ENCODE data around the gene ESPN.
A peak's percentile ranks its signal among the peaks of the same experiment; 100 is the strongest.
"Not testable (repeated sequence)": the region's sequence is repeated elsewhere in the genome, so short reads cannot be mapped to it uniquely, and the experiment has no call there.

ESPN gene

DNA sequence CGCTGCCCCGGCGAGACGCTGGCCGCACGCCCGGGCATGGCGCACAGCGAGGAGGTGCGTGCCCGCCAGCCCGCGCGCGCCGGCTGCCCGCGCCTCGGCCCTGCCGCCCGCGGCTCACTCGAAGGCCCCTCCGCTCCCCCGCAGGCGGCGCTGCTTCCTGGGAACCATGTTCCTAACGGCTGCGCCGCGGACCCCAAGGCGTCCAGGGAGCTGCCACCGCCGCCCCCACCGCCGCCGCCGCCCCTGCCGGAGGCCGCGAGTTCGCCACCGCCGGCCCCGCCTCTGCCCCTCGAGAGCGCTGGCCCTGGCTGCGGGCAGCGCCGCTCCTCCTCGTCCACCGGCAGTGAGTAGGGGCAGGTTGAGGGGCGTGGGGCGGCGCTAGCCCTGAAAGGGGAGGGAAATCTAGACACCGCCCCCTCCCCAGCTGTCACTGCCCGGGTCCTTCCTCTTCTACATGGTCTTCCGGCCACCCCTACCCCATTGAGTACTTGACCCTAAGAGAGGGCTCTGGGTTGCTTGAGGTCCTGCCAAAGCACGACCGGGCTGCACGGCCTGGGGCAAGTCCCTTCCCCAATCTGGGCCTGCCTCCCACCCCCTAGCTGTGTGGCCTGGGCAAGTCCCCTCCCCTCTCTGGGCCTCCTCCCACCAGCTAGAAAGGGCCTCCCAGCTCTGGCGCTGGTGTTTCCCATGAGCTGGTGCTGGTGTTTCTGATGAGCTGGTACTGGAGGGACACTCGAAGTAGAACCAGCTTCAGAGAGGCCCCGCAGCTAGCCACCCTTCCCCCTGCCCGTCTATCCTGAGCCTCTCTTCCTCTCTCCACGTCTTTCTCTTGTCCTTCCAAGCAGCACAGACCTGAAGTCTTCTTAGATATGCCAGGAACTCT lies 24.4 kb downstream of the ESPN start:
- DNase-seq = peak in 4 of 6 experiments; percentile 25 to 40 (median 28)

DNA sequence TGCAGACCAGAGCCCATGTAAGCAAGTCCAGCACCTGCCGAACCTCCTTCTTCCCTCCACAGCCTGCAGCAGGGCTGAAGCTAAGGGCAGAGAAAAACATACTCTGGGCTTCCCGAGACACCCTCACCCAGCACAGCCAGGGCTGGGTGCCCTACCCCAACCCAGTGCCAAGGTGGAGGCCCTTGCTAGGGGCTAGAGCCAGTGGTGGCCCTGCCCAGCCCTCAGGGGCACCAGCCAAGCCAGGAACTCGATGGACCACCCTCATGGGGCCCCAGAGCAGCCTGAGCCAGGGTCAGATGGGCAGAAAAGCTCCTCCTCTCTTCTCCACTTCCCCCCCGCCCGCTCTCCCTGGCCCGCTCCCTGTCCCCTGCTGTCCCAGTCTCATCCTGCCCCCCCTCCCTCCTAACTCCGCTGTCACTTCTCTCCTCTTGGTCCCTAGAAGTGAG lies 25.5 kb downstream of the ESPN start:
- DNase-seq = no peak

DNA sequence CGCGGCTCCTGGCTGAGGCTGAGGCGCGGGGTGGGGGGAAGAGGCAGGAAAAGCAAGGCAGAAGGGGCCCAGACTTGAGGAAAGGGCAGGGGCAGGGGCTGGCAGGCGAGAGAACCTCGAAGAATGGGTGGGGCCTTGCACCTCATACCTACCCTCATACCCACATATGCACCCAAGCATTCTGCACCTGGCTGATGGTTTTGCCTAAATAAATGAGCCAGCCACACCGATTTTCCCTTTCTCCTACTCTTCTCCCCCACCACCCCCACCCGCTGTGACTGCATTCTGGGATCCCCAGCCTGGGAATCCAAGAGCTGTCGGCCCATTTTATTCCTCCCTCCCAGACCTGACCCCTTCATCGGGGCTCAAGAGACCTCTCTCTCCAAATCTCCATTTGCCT lies 25.9 kb downstream of the ESPN start:
- DNase-seq = not testable (repeated sequence)

DNA sequence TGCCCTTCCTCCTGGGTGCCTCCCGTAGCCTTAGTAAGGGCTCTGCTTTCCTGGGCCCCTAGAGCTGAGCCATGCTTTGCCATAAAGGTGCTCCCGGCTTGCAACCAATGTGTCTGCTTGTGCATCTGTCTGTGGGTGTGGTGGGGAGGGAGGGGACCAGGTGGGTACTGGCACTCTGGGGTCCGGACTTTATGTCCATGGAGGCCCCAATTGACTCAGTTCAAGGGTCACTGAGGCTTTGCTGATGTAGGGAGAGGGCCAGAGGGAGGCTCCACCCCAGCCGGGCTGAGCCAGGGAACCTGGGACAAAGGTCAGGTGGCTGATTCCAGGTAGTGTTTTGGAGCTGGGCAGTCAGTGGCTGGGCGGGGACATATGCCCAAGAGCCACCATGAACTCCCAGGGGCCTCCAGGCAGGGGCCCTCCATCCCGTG lies 26.4 kb downstream of the ESPN start:
- DNase-seq = no peak

DNA sequence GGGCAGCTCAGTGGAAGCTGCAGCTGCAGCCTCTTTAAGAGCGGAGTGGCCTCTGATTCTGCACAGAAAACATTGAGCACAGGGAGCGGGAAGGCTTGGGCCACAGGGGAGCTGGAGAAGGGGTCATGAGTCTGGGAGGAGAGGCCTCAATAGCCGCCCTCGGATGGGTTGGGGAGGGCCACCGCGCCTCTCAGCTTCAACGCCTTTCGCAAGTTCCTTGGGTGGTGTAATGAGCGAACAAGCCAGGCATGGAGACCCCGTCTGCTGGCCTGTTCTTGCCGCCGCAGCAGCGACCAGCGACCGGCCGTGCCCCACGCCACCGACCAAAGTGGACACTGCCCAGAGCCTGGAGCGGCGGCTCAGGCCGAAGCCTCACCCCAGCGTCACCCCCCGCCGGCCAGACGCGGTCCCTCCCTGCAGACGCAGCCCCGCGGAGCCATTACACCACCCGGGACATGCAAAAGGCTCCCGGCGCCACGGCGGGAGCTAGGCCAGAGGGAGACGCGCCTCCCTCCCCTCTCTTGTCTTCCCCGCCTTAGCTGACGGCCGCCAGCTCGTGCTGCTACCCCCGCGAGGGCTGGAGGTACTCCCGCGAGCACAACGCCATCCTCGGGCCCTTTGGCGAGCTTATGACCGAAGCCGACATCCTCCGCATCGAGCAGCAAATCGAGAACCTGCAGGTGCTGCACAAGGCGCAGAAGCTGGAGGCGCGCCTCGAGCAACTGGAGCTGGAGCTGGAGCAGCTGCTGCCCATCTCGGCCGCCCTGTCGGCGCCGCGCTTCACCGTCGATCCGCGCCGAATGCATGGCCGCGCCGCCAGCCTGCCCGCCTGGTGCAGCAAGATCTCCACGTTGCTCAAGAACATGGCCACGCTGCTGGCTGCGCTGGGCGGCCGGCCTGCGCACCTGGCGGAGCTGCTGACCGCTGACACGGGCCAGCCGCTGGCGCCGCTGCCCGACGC lies 29.6 kb downstream of the ESPN start:
- not testable (repeated sequence) for DNase-seq

DNA sequence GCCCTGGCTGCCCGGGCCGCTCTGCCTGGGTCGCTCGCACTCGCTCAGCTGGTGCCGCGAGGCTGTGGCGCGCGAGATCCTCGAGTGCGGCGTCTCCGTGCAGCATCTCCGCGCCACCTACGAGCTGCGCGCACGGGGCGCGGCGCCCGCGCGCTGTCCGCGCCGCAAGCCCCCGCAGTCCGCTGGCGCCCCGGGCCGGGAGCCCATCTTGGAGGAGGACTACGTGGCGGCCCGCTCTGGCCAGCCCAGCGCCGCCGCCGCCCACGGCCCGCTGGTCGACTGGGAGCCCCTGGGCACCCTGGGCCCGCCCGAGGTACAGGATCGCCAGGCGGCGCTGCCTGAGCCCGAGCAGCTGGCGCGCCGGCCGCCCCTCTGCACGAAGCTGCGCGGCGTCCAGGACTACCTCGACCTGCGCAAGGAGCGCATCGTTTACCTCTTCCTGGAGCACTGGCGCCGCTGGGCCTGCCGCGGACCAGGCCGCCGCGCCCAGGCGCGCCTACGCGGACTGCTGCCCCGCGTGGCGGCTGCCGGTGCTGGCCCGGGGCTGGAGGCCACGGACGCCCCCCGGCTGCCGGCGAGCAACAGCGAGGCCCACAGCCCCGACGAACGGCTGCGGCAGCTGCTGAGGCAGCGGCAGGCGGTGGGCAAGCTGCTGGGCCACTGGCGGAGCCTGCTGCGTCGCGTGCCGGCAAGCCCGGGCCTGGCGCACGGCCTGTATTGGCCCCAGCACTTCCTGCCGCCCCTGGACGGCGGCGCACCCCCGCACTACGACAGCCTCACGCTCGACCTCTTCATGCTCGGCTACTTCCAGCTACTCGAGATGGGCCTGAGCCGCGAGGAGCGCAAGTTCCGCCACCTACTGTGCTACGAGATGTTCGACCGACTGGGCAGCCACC lies 30.5 kb downstream of the ESPN start:
- DNase-seq = peak in 5 of 6 experiments; percentile 11 to 36 (median 23)

DNA sequence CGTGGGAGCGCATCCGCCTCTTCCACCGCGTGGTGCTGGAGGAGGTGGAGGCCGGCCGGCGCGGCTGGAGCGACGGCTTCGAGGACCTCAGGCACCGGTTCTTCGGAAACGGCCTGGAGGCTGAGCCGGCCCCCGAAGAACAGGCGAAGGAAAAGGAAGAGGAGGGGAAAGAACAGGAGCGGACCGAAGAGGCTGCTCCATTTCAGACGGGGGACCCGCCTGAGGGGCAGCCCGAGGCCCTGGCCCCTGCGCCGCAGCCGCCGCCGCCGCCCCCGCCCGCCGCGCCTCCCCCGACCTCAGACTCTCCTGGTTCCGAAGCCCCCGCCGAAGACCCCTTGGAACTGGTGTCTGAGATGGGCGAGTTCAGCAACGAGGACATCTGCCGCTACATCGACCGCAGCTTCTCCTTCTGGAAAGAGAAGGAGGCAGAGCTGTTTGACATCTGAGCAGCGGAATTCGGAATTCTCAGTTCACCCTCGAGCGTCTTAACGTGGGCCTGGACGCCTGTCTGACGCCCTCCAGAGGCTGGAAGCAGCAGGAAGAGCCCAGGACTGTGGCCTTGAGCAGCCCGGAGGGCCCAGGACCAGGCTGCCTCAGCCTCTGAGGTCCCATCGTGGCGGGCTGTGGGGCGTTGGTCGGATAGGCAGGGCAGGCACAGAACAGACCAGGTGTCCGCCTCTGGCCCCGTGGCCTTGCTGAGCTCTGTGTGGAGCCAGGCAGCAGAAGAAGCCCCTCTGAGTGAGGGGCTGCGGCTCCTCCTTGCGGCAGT lies 31.4 kb downstream of the ESPN start:
- not testable (repeated sequence) for DNase-seq

DNA sequence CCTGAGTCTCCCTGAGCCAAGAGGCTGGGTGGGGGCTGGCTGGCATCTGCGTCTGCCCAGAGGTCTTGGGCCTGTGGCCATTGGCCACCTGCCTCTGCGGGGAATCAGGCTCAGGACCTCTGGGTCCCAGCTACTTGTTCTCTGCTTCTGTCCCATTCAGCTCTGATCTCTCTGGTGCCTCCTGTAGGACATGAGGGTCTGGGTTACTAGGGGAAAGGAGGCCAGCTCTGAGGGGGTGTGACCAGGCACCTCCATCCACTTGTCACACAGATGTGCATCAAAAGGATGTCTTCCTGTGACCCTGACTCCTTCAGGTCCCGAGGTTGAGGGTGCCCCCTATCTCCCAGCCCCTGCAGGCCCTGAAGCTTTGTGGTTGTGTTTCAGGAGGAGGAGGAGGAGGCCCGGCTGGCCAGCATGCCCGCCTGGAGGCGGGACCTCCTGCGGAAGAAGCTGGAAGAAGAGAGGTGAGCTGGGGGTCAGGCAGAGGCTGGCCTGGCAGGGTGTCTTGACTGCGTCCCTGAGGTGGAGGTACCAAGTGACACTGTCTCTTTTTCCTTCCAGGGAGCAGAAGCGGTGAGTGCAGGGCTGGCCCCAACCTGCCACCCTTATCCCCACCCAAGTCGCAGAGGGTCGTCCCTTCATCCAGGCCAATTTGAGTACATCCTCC lies 32.4 kb downstream of the ESPN start:
- no peak for DNase-seq

DNA sequence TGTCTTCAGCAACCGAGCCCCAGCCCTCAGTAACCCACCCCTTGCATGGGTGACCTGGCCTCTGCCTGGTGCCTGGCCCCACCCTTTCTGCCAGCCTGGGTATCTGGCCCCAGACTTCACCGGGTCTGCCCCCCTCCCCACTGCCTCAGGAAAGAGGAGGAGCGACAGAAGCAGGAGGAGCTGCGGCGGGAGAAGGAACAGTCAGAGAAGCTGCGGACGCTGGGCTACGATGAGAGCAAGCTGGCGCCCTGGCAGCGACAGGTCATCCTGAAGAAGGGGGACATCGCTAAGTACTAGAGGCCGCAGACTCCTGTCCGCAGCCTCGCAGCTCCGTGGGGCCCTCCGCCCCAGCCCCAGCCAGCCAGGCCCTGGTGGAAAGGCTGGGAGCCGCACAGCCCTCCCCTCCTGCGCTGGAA lies 35.3 kb downstream of the ESPN start:
- DNase-seq = peak; percentile 35 to 62 (median 50)

DNA sequence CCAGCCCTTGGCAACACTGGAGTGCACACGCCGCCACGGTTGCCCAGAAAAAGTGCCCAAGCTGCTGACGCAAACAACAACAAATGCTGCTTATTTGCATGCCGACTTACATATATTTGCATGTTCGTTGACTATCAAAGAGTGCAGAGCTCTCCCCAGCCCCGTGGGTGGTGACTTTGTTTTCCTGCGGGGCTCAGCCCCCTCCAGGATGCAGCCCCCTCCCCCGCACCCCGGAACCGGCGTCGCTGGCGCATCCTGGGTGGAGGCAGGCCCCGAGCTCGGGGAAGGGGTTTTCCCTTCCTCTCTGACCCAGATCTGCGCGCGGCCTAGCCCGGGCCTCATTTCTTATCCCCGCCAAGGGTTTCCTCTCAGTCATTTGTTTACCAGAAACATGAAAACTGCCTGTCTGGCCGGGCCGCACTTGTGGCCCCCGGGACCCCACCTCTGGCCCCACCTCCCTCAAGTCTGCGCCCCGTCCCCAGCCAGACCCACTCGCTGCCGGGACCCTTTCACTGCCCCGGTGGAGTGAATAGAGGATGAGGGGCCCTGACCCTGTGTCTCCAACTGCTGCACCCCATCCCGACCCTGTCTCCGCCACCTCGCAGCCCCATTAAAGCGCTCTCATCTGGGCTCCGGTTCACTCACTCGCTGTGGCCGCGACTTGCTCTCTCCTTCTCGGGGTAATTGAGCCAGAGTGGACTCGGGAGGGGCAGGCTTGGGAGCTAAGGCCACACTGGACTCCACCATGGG lies 35.9 kb downstream of the ESPN start:
- DNase-seq = peak; percentile 86 to 93 (median 92)

DNA sequence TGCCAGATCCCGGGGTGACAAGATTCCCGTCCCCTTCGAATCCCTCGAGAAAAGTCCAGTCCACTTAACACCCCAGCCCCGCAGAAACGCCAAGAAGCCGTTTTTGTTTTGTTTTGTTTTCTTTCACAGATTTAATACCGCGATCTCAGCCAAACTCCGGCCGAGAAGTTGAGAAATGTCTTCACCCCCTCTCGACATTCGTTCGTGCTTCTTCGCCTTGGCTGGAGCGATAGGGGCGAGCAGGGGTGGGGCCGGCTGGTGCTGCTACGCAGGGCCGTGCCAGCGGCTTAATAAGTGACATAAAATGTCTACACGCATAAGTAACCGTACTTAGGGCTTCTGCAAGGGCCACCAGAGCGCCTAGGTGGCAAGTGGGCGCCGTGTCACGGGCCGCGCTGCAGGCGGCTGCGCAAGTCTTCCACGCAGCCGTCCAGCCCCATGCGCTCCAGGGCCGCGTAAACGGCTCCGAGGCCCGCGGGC lies 36.5 kb downstream of the ESPN start:
- no peak for DNase-seq

DNA sequence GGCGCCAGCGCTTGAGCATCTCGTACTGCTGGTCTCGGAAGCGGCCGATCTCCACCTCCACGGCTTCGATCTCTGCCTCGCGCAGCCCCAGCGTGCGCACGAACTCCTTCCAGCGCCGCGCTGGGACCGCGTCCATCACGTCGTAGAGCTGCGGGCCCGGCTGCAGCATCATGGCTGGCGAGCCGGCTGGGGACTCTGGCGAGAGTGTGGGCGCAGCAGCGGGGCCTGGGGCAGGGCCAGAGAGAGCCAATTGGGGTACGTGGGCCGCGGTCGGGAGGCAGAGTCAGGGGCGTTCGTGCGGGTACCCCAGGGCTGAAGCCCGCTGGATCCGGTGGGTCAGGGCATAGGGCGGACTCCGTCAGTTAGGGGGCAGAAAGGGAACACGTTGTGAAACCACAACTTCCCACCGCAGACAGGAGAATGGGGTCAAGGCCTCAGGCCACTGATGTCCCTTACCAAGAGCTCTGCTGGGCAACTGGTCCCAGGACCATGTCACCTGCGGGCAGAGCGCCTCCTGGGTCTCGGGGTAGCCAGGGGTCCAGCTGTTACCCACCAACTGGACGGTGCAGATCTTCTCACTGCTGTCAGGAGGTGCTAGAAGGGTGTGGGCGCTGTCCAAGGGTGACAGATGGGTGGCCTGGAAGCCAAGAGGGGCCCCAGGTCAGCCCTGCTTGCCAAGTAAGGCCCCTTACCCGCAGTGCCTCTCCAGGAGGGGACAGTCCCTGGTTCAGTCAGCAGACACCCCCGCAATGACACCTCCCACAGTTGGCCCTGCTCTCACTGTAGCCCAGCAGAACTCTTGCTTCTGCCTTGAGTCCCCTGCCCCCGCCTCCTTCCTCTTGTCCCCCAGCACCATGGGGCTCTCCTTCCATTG lies 37.2 kb downstream of the ESPN start:
- DNase-seq = no peak

DNA sequence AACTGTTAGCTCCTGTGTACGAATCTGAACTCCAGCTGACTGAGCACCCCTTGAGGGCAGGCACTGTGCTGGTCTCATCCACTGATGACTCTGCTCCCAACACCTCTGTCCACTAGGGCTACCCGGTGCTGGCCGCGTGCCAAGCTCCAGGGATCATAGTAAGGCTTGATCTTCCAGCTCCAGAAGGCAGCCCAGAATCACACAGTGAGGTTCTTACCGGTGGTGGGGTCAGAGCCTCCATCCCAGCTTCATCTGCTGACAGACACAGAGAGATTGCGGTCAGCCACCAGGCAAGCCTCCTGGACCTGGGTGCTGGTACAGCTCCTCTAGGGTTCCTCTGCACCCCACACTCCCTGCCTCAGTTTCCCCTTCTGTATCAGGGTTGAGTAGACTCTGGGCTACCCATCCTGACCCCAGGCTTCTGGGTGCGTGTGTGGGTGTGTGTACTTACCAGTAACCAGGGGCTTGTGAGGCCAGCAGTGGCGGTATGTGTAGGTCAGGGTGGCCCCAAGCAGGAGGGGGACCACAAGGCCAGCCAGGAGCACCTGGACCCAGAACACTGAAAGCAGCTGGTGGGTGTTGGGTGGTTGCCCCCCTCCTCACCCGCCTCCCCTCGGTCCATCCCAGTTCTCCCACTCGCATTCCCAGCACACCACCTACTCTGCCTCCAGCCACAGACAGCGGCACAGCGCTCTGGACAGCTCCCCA lies 38.0 kb downstream of the ESPN start:
- no peak for DNase-seq

DNA sequence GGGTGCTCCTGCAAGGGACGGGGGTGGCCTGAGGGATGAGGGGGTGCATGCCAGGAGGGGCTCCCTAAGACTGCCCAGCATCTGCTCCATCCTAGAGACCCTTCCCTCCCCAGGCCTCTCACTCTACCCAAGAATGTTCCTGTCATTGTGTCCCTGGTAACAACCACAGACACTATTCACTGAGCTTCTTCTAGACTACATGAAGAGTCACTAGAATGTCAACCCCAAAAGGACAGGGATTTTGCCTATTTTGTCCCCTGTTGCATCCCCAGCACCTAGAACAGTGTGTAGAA lies 38.5 kb downstream of the ESPN start:
- no peak for DNase-seq

DNA sequence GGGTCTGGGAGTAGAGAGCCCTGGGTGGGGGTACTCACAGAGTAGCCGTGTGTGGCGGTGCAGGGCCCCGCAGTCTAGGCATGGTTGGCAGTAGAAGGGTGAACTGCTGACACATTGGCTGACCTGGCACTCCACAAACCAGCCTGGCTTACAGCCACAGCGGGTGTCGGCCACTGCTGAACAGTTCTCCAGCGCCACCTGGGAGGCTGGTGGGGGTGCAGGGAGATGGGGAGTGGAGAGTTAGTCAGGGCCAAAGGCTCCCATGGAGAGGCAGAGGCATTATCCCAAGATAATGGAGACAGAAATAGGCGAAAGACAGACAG lies 39.9 kb downstream of the ESPN start:
- peak in 2 of 6 experiments; percentile 16 to 38 for DNase-seq

DNA sequence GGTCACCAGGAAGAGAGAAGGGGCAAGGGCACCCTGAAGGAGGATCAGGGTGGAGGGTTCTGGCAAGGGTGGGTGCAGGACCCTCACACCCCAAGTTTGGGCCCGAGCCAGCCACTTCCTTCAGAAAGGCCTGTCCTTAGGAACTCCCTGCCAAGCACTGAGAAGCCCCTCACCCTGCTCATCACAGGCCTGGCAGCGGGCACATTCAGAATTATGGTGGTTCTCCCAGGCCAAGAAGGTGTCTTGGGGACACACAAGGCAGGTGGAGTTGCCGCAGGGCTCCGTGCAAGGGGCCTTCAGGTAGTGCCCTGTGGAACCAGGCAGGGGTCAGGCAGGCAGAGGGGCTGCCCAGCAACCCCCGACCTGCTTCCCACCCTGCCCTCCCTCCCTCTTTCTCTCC lies 40.3 kb downstream of the ESPN start:
- peak in 1 of 6 experiments; percentile 41 for DNase-seq

DNA sequence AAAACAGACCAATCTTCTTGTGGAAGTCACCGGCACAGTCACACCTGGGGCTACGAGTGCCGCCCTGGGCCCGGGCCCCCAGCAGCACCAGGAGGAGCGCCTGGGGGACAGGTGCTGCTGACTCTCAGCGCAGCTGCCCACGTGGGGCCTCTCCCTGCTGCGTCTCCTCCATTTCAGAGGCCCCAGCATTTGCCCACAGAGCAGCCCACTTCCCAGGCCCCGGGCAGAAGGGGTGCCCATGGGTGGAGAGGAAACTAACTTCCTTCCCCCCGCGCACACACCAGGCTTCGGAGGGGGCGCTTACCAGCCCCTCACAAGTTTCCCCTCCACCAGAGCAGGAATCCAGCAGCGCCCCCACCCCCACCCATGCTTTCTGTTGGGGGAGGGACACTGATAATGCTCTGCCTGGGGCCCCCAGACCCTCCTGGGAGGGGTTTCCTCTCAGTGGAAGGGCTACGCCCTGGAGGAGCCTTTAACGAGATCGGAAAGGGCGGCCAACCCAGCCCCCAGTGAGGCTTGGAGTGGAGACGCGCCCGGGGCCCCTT lies 41.0 kb downstream of the ESPN start:
- DNase-seq = peak; percentile 21 to 63 (median 55)

DNA sequence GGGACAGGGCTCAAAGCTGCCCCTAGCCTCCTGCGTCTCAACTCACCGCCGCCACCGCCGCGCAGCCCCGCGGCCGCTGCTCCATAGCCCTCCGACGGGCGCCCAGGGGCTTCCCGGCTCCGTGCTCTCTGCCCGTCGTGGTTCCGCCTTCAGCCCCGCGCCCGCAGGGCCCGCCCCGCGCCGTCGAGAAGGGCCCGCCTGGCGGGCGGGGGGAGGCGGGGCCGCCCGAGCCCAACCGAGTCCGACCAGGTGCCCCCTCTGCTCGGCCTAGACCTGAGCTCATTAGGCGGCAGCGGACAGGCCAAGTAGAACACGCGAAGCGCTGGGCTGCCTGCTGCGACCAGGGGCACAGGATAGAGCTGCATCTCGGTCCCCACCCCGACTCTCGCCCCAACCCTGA lies 41.4 kb downstream of the ESPN start, which contains the start of gene TNFRSF25:
TNFRSF25 (minus strand) TSS at position 151 of the 400 bp plus-strand sequence; CDS start at position 85, 66 bp downstream.
- DNase-seq = peak; percentile 42 to 63 (median 60)
